K562 (cell line): Measurements from ENCODE around the gene RNLS. TPM values are rescaled to one million over a fixed set of nuclear protein-coding genes. Genes with fewer than 3 reads are reported as not detected.

ENCODE experiments used
- BHLHE40 ChIP-seq: IDR thresholded peaks from 2 replicates; pipeline ENCODE4 v1.6.1; 2011; ENCODE audit warnings: low read length, improper control_type of control experiment
- CTCF ChIP-seq, 3 experiments: IDR thresholded peaks in 2 of 3; conservative IDR thresholded peaks in 1 of 3; 2 replicates each; pipeline ENCODE4 v1.5.1; 2011 to 2012; ENCODE audit warnings: low read length in 3 of 3, mild to moderate bottlenecking in 3 of 3, control low read depth in 2 of 3, improper control_type of control experiment in 1 of 3, inconsistent platforms in 1 of 3, low read depth in 1 of 3, mixed read lengths in 1 of 3, moderate library complexity in 1 of 3; ENCODE audit not compliant: insufficient read depth in 2 of 3
- CXXC5 ChIP-seq: fragments of 250-450 bp; sonication (Bioruptor Pico); IDR thresholded peaks from 2 replicates; pipeline ENCODE4 v1.8.0; 2022; ENCODE audit warnings: inconsistent platforms, mild to moderate bottlenecking, moderate library complexity
- FOSL1 ChIP-seq: fragments of 200-800 bp; sonication (Bioruptor generic); conservative IDR thresholded peaks from 2 replicates; pipeline ENCODE4 v1.6.1; 2016; ENCODE audit warnings: missing genetic modification characterization, missing compliant biosample characterization
- GABPA ChIP-seq: fragments of 200-800 bp; sonication (Bioruptor generic); conservative IDR thresholded peaks from 2 replicates; pipeline ENCODE4 v1.6.1; 2016; ENCODE audit warnings: low read depth, missing genetic modification characterization, missing compliant biosample characterization
- KDM4B ChIP-seq, 2 experiments: fragments of 450-650 bp in 1 of 2; sonication (generic) in 1 of 2; IDR thresholded peaks; 2 replicates each; pipeline ENCODE4 v1.6.1; 2016 to 2017; ENCODE audit warnings: borderline replicate concordance in 2 of 2, antibody characterized with exemption in 1 of 2, low read depth in 1 of 2, mild to moderate bottlenecking in 1 of 2
- LARP7 ChIP-seq: fragments of 450-650 bp; IDR thresholded peaks from 2 replicates; pipeline ENCODE4 v1.6.1; 2016
- MAFF ChIP-seq: IDR thresholded peaks from 2 replicates; pipeline ENCODE4 v1.6.1; 2012; ENCODE audit warnings: low read length, improper control_type of control experiment
- MAZ ChIP-seq, 2 experiments: fragments of 450-650 bp in 1 of 2; sonication (generic) in 1 of 2; formaldehyde crosslinking; IDR thresholded peaks in 1 of 2; conservative IDR thresholded peaks in 1 of 2; 2 replicates each; pipeline versions ENCODE4 v1.4.0 to v1.5.0; 2020; ENCODE audit warnings: mild to moderate bottlenecking in 1 of 2, missing genetic modification reagents in 1 of 2
- MLX ChIP-seq, 2 experiments: fragments of 450-650 bp in 1 of 2; sonication (generic) in 1 of 2; formaldehyde crosslinking; conservative IDR thresholded peaks; 2 replicates each; pipeline versions ENCODE4 v1.4.0 to v1.8.1; 2020 to 2022; ENCODE audit warnings: mild to moderate bottlenecking in 1 of 2, missing genetic modification reagents in 1 of 2
- NR2F6 ChIP-seq: fragments of 450-650 bp; formaldehyde crosslinking; IDR thresholded peaks from 2 replicates; pipeline ENCODE4 v1.4.0; 2020; ENCODE audit warnings: mild to moderate bottlenecking
- PCBP1 ChIP-seq: fragments of 200-400 bp; formaldehyde crosslinking; IDR thresholded peaks from 2 replicates; pipeline ENCODE4 v1.6.1; 2018; ENCODE audit warnings: mild to moderate bottlenecking, low read depth, low read length; ENCODE audit not compliant: poor library complexity, severe bottlenecking
- PHB ChIP-seq: fragments of 250-450 bp; sonication (Bioruptor Pico); IDR thresholded peaks from 2 replicates; pipeline ENCODE4 v1.5.0; 2021
- POLR2G ChIP-seq: fragments of 200-400 bp; formaldehyde crosslinking; IDR thresholded peaks from 2 replicates; pipeline ENCODE4 v1.6.1; 2017; ENCODE audit warnings: low read depth, mild to moderate bottlenecking, antibody characterized with exemption, low read length, moderate library complexity
- RBM22 ChIP-seq: fragments of 200-400 bp; formaldehyde crosslinking; IDR thresholded peaks from 2 replicates; pipeline ENCODE4 v1.6.1; 2018; ENCODE audit warnings: low read length, low read depth; ENCODE audit not compliant: poor library complexity, severe bottlenecking
- TFAM ChIP-seq: fragments of 250-450 bp; sonication (Bioruptor Pico); conservative IDR thresholded peaks from 2 replicates; pipeline ENCODE4 v1.5.0; 2021; ENCODE audit warnings: mild to moderate bottlenecking, moderate library complexity
- THRAP3 ChIP-seq: fragments of 450-650 bp; IDR thresholded peaks from 2 replicates; pipeline ENCODE4 v1.6.1; 2016; ENCODE audit warnings: mild to moderate bottlenecking, inconsistent platforms, borderline replicate concordance
- USF2 ChIP-seq: sonication (generic); formaldehyde crosslinking; IDR thresholded peaks from 2 replicates; pipeline ENCODE4 v1.5.0; 2020; ENCODE audit warnings: missing genetic modification reagents
- VEZF1 ChIP-seq: fragments of 200-800 bp; sonication (Bioruptor generic); IDR thresholded peaks from 2 replicates; pipeline ENCODE4 v1.6.1; 2017; ENCODE audit warnings: missing genetic modification characterization, missing compliant biosample characterization
- XRCC5 ChIP-seq: fragments of 200-400 bp; formaldehyde crosslinking; IDR thresholded peaks from 2 replicates; pipeline ENCODE4 v1.6.1; 2017; ENCODE audit warnings: low read depth, mild to moderate bottlenecking, low read length
- ZFX ChIP-seq: sonication (generic); formaldehyde crosslinking; IDR thresholded peaks from 2 replicates; pipeline ENCODE4 v1.8.0; 2022; ENCODE audit warnings: mild to moderate bottlenecking, missing genetic modification reagents, moderate library complexity
- ZNF589 ChIP-seq: fragments of 200-800 bp; sonication (Bioruptor generic); IDR thresholded peaks from 2 replicates; pipeline ENCODE4 v1.6.1; 2016; ENCODE audit warnings: low read depth, missing genetic modification characterization, missing compliant biosample characterization
- polyA plus RNA-seq, 8 experiments: library from polyadenylated mRNA; depleted of rRNA in 4 of 8; stranded (reverse) in 5 of 8; unstranded in 3 of 8; fragments of >200 nt; fragmentation: Nextera tagmentation in 2 of 8; fragmentation: Illumina TruSeq in 1 of 8; extraction: Ambion mirVana in 2 of 8; extraction: Trizol in 1 of 8; gene quantifications; 2 replicates each; pipeline versions ENCODE4 v1.2.1 to v1.2.3, GENCODE V29; 2011 to 2014; ENCODE audit warnings: inconsistent platforms in 1 of 8, missing spikeins in 1 of 8
- total RNA-seq, 7 experiments: library from RNA; depleted of rRNA in 6 of 7; stranded (reverse); fragments of >200 nt in 6 of 7; fragmentation: Illumina TruSeq in 2 of 7; extraction: Trizol in 2 of 7; gene quantifications; 2 replicates each; pipeline versions ENCODE4 v1.2.1 to v1.2.3, GENCODE V29; 2011 to 2021; ENCODE audit warnings: low replicate concordance in 1 of 7

Gene RNLS
- total and polyA plus RNA-seq, 9 of the 15 experiments (the other 6 are each of a cell fraction or from before 2014, with no cell fraction given): 0.14 to 0.72 (median 0.41) TPM; not detected in 3

- TF ChIP-seq VEZF1 (CRISPR knock-in tag) (peak; percentile 78), MLX (CRISPR knock-in tag; conservative IDR thresholded peaks at IDR 0.05) (no peak), PCBP1 (no peak), CTCF (IDR thresholded peaks at IDR 0.05 in 2 of 3, conservative IDR thresholded peaks at IDR 0.05 in 1 of 3; ENCODE audit: insufficient read depth in 2 of 3, low read depth in 1 of 3, low read length in 3 of 3) (peak; percentile 10 to 43 (median 29); a peak in 2 of 6 replicates), XRCC5 (no peak), CXXC5 (peak; percentile 59), USF2 (CRISPR knock-in tag) (peak; percentile 85), ZNF589 (no peak), POLR2G (peak; percentile 49), MAFF (no peak), ZFX (CRISPR knock-in tag) (peak; percentile 49), KDM4B (IDR thresholded peaks at IDR 0.05; ENCODE audit: borderline replicate concordance in 2 of 2, low read depth in 1 of 2) (no peak), MAZ (CRISPR knock-in tag; conservative IDR thresholded peaks at IDR 0.05 in 1 of 2, IDR thresholded peaks at IDR 0.05 in 1 of 2) (peak; percentile 55 to 60; a peak in 1 of 4 replicates), TFAM (CRISPR knock-in tag) (no peak), THRAP3 (no peak), GABPA (tag) (peak; percentile 81), NR2F6 (CRISPR knock-in tag) (no peak), PHB (CRISPR knock-in tag) (no peak), RBM22 (no peak), FOSL1 (tag) (no peak), LARP7 (no peak), BHLHE40 (peak; percentile 29; the same call in 1 of the 2 replicates)
These were observed at the start of gene RNLS (continued) for GRCh38 chr10:88582806-88583583.
